Loucy (cell line): ENCODE results near the gene MAGEA3.

ENCODE experiments used
- EZH2phosphoT487 ChIP-seq: fragments of 200-600 bp; IDR thresholded peaks from 2 replicates; pipeline ENCODE4 v1.6.1; 2018; ENCODE audit warnings: antibody characterized with exemption, mild to moderate bottlenecking, moderate library complexity, borderline replicate concordance
- TF ChIP-seq, protein P1 (sequence below): fragments of 200-600 bp; sonication (generic); conservative IDR thresholded peaks from 2 replicates; pipeline ENCODE4 v1.5.1; 2014; ENCODE audit warnings: mild to moderate bottlenecking, antibody characterized with exemption, low read length

DNA sequence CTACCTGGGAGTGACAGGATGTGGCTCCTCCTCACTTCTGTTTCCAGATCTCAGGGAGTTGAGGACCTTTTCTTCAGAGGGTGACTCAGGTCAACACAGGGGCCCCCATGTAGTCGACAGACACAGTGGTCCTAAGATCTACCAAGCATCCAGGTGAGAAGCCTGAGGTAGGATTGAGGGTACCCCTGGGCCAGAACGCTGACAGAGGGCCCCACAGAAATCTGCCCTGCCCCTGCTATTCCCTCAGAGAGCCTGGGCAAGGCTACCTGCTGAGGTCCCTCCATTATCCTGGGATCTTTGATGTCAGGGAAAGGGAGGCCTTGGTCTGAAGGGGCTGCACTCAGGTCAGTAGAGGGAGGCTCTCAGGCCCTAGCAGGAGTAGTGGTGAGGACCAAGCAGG is 36.5 kb downstream of the MAGEA3 start:
- TF ChIP-seq, protein P1, sequence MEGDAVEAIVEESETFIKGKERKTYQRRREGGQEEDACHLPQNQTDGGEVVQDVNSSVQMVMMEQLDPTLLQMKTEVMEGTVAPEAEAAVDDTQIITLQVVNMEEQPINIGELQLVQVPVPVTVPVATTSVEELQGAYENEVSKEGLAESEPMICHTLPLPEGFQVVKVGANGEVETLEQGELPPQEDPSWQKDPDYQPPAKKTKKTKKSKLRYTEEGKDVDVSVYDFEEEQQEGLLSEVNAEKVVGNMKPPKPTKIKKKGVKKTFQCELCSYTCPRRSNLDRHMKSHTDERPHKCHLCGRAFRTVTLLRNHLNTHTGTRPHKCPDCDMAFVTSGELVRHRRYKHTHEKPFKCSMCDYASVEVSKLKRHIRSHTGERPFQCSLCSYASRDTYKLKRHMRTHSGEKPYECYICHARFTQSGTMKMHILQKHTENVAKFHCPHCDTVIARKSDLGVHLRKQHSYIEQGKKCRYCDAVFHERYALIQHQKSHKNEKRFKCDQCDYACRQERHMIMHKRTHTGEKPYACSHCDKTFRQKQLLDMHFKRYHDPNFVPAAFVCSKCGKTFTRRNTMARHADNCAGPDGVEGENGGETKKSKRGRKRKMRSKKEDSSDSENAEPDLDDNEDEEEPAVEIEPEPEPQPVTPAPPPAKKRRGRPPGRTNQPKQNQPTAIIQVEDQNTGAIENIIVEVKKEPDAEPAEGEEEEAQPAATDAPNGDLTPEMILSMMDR: no peak
- no peak for TF ChIP-seq EZH2phosphoT487
